Hepatocyte (in vitro differentiated cells): ENCODE measurements around the gene NCR1.

Experiments
- EZH2 ChIP-seq: fragments of 200-600 bp; sonication (generic); IDR thresholded peaks from 2 replicates; pipeline ENCODE4 v1.6.1; 2016; ENCODE audit warnings: antibody characterized with exemption, mild to moderate bottlenecking, borderline replicate concordance
- TF ChIP-seq, protein P1 (sequence below): fragments of 200-600 bp; sonication (generic); IDR thresholded peaks from 2 replicates; pipeline ENCODE4 v1.5.1; 2016; ENCODE audit warnings: antibody characterized with exemption, mild to moderate bottlenecking; ENCODE audit not compliant: poor library complexity

GRCh38 chr19:54921082-54921481, 15.1 kb downstream of the NCR1 start:
- TF ChIP-seq, protein P1, sequence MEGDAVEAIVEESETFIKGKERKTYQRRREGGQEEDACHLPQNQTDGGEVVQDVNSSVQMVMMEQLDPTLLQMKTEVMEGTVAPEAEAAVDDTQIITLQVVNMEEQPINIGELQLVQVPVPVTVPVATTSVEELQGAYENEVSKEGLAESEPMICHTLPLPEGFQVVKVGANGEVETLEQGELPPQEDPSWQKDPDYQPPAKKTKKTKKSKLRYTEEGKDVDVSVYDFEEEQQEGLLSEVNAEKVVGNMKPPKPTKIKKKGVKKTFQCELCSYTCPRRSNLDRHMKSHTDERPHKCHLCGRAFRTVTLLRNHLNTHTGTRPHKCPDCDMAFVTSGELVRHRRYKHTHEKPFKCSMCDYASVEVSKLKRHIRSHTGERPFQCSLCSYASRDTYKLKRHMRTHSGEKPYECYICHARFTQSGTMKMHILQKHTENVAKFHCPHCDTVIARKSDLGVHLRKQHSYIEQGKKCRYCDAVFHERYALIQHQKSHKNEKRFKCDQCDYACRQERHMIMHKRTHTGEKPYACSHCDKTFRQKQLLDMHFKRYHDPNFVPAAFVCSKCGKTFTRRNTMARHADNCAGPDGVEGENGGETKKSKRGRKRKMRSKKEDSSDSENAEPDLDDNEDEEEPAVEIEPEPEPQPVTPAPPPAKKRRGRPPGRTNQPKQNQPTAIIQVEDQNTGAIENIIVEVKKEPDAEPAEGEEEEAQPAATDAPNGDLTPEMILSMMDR = no peak
- no peak for TF ChIP-seq EZH2
